Left cardiac atrium (tissue), 4 donors: ENCODE measurements around the gene KDM5A. TPM values are rescaled to one million over a fixed set of nuclear protein-coding genes. Genes with fewer than 3 reads are reported as not detected.

Source experiments
- ATAC-seq, 2 donors: fragments of 200-7000 bp; cut with Tn5 transposase; one replicate each; pipeline ENCODE4 v1.9.1; 2020; ENCODE audit warnings: mild to moderate bottlenecking in 2 of 2, moderate library complexity in 2 of 2
- DNase-seq: peaks from one replicate; pipeline ENCODE4 v3.0.0-alpha.2; 2020
- intact Hi-C, 2 donors: fragments of 100-400 bp; cut with DNase I; formaldehyde crosslinking; loops; one replicate each; pipeline versions ENCODE4 v1.14.1 to v1.15.1; 2022 to 2023
- total RNA-seq, 2 donors: library from RNA; stranded (reverse); fragmentation: NEBNext Ultra II Directional; extraction: Animal tissue kit (Norgen Biotek cat#: 25700); gene quantifications; one replicate each; pipeline ENCODE4 v1.2.1, GENCODE V29; 2021
- donor health status: DM: no; HTN: yes; CAD: no.
- donor health status: DM: no; HTN: yes; CAD: no; lungs with severe emphysema.
- donor health status: DM: yes; HTN: yes; CAD: no.
- donor health status: Dilated cardiomyopathy.

KDM5A gene
- total RNA-seq, 2 donors from 2014 or later, result 36.5 to 38.1 TPM

GRCh38 chr12:288687-289086 is 100.4 kb downstream of the KDM5A start:
- DNase-seq (peak; percentile 48), ATAC-seq (peak in 1 of 2 donors; percentile 42)
- intact Hi-C loops, result no loop called here

DNA sequence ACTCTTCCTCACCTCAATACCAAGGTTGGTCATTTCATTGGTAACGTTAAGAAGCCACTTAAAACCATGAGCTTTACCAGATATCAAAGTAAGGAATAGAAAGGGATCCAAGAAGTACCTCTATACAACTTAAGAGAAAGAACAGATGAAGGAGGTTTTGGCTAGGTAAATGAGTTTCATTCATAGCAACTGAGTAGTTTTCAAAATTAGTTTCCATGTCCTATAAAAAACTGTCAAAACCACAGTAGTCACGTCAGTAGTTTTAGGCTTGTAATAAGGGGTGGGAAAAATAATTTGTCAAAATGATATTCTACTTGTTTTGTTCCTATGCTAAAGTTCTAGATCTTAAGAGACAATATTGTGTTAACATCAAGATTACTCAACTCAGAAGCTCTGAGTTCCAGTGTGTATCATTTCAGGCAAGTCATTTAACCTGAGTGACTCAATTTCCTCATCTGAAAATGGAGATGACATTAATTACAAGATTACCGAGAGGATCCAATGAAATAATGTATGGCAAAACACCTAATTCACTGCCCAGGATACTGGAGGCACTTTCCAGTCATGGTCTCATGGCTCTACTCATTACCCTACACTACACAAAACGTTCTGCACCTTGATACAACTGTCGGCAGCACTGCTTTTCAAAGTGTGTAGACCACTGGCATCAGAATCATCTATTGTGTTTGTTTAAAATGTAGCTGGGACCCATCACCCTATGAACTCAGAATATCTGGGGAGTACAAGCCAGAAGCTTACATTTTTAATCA is 102.4 kb downstream of the KDM5A start:
- ATAC-seq (no peak), DNase-seq (no peak)
- intact Hi-C loops, result no loop called here

DNA sequence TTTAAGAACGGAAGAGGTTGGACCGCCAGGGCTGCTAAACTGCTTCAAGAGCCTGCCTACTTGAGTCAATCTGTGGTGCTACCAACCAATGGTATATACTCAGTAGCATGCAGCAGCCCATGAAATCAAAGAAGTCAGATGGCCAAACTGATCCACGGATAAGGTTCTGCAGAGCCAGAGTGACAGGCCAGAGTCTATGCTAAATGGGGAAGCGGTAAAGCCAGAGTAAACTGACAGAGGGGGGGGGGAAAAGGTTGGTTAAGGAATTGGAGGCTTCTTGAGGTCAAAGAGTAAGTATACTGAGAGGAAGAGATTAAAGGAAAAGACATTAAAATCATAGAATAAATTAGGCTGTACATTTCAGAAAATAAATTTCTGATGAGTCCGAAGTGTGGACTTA is 111.1 kb downstream of the KDM5A start:
- no peak for DNase-seq
- intact Hi-C loops, result no loop called here
- no peak for ATAC-seq

GRCh38 chr12:275812-276211 is 113.3 kb downstream of the KDM5A start:
- no peak for ATAC-seq
- no peak for DNase-seq
- intact Hi-C loops, result no loop called here

DNA sequence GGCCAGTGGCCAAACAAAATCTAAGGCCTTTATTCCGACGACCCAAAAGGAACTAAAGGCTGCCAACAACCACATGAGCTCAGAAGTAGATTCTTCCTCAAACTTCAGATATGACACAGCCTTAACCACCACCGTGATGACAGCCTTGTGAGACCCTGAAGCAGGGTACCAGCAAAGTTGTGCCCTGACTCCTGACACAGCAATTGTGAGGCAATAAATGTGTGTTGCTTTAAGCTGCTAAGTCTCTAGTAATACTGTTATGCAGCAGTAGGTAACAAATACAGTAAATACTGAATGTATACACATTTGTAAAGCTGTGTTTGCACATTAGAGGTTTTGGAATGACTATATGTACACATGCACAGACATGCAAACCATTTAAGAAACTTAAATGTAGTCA is 115.7 kb downstream of the KDM5A start:
- DNase-seq (no peak), ATAC-seq (no peak)
- intact Hi-C loops, result no loop called here

DNA sequence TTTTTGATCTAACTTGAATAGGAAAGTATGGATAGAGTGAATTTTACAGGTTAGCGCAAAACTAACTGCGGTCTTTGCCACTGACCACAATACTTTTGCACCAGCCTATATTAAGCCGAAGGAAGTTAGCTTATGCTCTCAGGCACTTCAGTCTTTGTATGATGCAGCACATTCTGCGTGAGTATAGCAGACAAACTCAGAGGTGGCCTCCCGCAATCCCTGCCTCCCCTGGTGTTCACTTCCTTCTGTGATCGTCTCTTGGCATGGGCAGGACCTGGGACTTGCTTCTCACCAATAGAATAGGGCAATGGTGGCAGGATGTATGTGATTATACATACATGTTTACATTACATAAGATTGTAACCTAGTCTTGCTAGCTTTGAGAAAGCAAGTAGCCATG is 116.2 kb downstream of the KDM5A start:
- ATAC-seq (no peak), DNase-seq (no peak)
- intact Hi-C loops, result no loop called here

- DNase-seq, result no peak
- intact Hi-C loops, result no loop called here
- ATAC-seq, result no peak
These were observed 118.0 kb downstream of the KDM5A start for GRCh38 chr12:271161-271560.

GRCh38 chr12:269191-269590 is 119.9 kb downstream of the KDM5A start:
- intact Hi-C loops, result no loop called here
- ATAC-seq, result peak in 1 of 2 donors; percentile 57
- DNase-seq, result no peak

DNA sequence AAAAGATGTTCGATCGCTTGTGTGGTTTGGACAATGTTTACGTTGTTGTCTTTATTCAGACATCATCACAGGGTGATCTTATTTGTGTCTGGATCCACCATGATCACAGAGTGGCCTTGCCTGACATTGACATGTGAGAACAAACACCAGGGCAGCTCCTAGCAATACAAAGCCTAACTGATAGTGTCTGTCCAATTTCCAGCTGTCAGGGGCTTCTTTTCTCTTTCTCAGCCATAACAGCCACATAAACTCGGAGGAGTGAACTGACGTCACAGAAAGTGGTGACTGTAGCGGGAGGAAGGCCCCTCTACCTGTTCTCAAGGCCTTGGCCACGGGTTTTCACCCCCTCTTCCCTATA is 120.7 kb downstream of the KDM5A start:
- intact Hi-C loops, result no loop called here
- ATAC-seq (peak; percentile 9 to 22), DNase-seq (no peak)

DNA sequence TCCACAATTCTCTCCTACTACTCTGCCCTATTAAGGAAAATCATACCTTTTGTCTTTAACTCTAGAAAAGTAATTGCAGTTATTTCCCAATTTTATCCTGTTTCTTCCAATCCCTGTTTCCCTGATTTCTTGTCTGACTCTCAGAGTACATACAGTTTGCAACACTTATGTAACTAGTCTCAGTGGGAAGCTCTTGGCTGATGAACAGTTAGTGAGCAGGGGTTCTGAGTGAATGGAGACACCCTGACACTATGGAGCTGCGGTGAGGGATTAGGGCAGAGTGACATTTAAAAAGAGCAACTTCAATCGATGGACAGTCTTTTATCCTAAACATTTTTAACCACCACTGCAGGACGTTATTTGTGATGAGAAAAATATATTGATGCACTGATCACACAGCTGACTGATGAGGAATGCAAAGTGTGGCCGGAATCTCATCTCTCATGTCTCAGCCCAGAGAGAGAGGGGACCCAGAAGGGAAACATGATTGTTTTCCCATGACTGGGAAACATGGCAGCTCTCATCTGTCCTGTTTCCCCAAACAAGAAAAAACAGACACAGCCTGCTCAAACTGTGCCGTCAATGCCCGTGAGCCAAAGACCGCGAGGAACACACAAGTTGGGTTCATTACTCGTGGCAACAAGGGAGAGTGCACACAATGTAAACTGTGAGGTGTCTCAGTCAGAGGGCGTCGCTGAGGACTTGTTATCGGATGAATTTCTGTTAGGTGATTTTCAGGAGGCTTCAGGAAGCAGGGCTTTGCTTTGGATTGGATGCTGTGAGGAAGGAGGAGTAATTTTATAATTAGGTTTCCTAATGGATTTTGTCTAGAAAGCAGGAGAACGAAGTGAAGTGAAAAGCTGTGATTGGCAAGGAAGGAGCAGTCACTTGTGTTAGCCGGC is 121.3 kb downstream of the KDM5A start:
- ATAC-seq, result peak; percentile 31 to 63
- intact Hi-C loops, result no loop called here
- DNase-seq, result no peak

DNA sequence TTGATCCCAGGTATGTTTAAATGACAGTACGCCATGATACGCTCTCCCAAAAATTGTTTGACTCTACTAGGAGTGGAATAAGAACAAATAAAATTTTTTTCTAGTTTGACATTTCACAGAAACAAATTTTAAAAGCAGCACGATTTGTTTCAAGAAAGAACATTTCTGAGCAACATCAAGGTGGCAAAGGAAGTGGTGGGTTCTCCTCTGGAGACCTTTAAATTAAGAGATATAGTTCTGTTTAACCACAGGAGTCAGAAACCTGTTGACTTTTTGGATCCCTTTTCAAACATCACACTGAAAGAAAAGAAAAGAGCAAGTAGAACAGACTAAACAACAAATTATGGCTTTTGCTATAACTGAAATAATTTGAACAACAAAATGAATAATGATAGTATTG is 124.0 kb downstream of the KDM5A start:
- DNase-seq, result no peak
- intact Hi-C loops, result no loop called here
- ATAC-seq, result no peak

GRCh38 chr12:264269-264668 is 124.9 kb downstream of the KDM5A start:
- intact Hi-C loops, result no loop called here

GRCh38 chr12:263574-263973 is 125.5 kb downstream of the KDM5A start:
- DNase-seq (no peak), ATAC-seq (peak in 1 of 2 donors; percentile 20)
- intact Hi-C loops, result no loop called here

More at GRCh38 chr12:264269-264668, 124.9 kb downstream of the KDM5A start:
- DNase-seq, result no peak
- ATAC-seq, result no peak

DNA sequence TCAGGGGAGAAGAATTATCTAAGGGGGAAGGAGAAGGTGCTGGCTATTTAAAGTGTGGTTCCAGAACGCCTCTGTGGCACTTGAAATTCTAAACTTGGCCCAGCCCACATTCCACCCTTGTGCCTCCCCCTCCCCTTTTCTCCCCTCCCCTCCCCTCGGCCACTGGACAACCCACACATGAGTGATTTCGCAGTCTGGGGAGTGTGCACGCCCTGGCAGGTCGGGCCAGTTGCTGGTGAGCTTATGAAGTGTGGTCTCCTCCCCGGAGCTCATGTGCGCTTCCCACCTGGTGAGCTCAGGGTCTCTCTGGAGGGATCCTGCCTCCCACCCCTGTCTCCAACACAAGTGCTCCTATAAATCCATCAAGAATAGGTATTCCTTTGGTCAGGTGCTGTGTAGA is 126.3 kb downstream of the KDM5A start, which contains the start of gene SLC6A13:
TSS of gene SLC6A13 (minus strand) at position 20 of the 400 bp plus-strand sequence. CDS start 2,784 bp downstream, outside the sequence.
- intact Hi-C loops, result no loop called here
- peak; percentile 26 for DNase-seq
- peak; percentile 51 to 77 for ATAC-seq

DNA sequence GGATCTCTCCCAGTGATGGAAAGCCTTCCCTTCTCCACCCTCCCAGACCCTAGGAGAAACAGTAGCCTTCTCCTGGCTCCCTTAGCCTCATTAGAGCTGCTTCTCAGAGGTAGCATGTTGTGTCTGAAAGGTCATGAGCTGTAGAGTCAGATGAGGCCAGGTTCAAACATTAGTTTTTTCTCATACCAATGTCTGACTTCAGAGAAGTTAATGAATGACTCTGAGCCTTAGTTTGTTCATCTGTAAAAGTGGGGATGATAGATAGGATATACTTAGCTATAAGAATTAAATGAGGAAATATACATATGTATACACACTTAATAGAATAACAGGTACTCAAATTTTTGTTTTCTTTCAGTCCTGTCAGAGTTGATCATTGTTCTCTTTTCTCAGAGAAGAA is 127.0 kb downstream of the KDM5A start:
- intact Hi-C loops, result no loop called here
- DNase-seq (no peak), ATAC-seq (no peak)

DNA sequence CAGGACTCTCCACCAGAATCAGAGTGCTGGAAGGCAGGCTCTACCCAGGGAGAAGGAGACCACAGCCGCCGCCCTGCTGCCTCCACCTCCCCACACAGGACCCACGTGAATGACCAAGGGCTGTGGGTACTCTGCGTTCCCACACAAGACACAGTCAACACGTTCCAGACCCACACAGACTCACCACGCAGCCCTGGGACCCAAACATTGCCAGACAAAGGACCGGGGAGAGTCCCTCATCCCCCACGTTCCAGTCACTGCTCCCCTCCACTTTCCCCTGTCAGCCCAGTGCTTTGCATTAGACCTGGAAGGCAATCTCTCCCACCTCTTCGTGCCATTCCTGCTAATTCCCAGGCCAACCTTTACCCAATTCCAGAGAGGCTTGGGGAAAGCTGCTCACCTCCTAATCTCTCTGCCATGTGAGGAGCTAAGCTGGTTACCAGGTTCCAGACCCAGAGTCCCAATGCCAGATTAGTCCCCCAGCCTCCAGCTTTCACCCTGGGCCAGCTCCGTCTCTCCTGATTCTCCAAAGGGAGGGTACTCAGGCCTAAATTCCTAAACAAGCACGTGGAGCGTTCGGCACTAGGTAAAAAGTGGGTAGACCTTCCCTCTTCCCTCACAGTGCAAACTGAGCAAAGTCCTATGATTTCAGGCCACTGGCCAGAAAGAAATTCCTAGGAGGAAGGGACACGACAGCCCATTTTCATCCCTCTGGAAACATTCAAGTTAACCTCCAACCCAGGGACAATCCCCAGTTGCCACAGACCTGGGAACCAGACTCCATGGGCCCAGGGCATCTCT is 131.4 kb downstream of the KDM5A start:
- ATAC-seq, result no peak
- DNase-seq, result no peak
- intact Hi-C loops, result no loop called here

GRCh38 chr12:256958-257357 is 132.2 kb downstream of the KDM5A start:
- intact Hi-C loops, result no loop called here
- no peak for ATAC-seq
- no peak for DNase-seq

GRCh38 chr12:256225-256624 is 132.9 kb downstream of the KDM5A start:
- DNase-seq (no peak), ATAC-seq (no peak)
- intact Hi-C loops, result no loop called here

DNA sequence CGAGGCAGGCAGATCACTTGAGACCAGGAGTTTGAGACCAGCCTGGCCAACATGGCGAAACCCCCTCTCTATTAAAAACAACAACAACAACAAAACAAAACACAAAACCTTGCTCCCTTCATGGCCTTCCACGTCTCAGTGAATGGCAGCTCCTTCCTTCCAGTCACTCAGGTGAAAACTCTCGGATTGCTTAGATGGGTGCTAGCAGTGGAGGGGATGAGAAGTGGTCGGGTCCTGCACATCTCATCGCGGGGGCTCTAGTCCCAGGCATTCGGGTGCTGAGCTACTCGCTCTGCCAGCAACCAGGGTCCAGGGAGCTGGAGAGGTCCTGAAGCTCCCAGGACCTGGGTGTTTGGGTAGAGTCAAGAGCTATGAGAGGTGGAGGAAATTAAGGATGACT is 134.2 kb downstream of the KDM5A start:
- ATAC-seq (no peak), DNase-seq (no peak)
- intact Hi-C loops, result no loop called here

- DNase-seq (no peak), ATAC-seq (no peak)
- intact Hi-C loops, result no loop called here
These were observed 135.1 kb downstream of the KDM5A start for GRCh38 chr12:254039-254438.
